Measurements from ENCODE around the gene PTPRK.

- TF ChIP-seq EZH2 (IDR thresholded peaks at IDR 0.05; ENCODE audit: low read length, missing control alignments) (no peak), CTCF (conservative IDR thresholded peaks at IDR 0.05 in 1 of 2, IDR thresholded peaks at IDR 0.05 in 1 of 2; ENCODE audit: low read depth in 1 of 2, low read length in 2 of 2) (no peak)
These were observed 574.0 kb downstream of the PTPRK start for GRCh38 chr6:127946388-127946787.

Data from fibroblast of lung (primary cell).